MM.1S (cell line): ENCODE data around the gene SORCS2.

ENCODE experiments used
- CTCF ChIP-seq: fragments of 300-600 bp; sonication (generic); IDR thresholded peaks from 2 replicates; pipeline ENCODE4 v1.5.1; 2016; ENCODE audit warnings: antibody characterized with exemption, low read length, mixed read lengths
- EZH2 ChIP-seq: fragments of 300-600 bp; sonication (generic); optimal IDR thresholded peaks from 2 replicates; pipeline ENCODE3; 2017; ENCODE audit warnings: low read depth, mild to moderate bottlenecking, antibody characterized with exemption, low read length, mixed read lengths
- EZH2phosphoT487 ChIP-seq: fragments of 300-600 bp; sonication (generic); IDR thresholded peaks from 2 replicates; pipeline ENCODE4 v1.6.1; 2018; ENCODE audit warnings: antibody characterized with exemption, low read length

- TF ChIP-seq CTCF (no peak), EZH2 (no peak), EZH2phosphoT487 (no peak)
Observed at GRCh38 chr4:7280926-7281690, 88.8 kb downstream of the SORCS2 start.
